GM12874 (cell line): ENCODE data around the gene ZGPAT.

Experiments
- TF ChIP-seq, protein P1 (sequence below): IDR thresholded peaks from 2 replicates; pipeline ENCODE4 v1.5.1; 2011; ENCODE audit warnings: low read depth, mild to moderate bottlenecking, control low read depth, low read length, moderate library complexity; ENCODE audit not compliant: insufficient read depth

The ZGPAT gene

GRCh38 chr20:63765082-63765873 lies 57.4 kb downstream of the ZGPAT start:
- TF ChIP-seq, protein P1, sequence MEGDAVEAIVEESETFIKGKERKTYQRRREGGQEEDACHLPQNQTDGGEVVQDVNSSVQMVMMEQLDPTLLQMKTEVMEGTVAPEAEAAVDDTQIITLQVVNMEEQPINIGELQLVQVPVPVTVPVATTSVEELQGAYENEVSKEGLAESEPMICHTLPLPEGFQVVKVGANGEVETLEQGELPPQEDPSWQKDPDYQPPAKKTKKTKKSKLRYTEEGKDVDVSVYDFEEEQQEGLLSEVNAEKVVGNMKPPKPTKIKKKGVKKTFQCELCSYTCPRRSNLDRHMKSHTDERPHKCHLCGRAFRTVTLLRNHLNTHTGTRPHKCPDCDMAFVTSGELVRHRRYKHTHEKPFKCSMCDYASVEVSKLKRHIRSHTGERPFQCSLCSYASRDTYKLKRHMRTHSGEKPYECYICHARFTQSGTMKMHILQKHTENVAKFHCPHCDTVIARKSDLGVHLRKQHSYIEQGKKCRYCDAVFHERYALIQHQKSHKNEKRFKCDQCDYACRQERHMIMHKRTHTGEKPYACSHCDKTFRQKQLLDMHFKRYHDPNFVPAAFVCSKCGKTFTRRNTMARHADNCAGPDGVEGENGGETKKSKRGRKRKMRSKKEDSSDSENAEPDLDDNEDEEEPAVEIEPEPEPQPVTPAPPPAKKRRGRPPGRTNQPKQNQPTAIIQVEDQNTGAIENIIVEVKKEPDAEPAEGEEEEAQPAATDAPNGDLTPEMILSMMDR: no peak

GRCh38 chr20:63765902-63766301 lies 58.1 kb downstream of the ZGPAT start:
- TF ChIP-seq, protein P1: no peak

DNA sequence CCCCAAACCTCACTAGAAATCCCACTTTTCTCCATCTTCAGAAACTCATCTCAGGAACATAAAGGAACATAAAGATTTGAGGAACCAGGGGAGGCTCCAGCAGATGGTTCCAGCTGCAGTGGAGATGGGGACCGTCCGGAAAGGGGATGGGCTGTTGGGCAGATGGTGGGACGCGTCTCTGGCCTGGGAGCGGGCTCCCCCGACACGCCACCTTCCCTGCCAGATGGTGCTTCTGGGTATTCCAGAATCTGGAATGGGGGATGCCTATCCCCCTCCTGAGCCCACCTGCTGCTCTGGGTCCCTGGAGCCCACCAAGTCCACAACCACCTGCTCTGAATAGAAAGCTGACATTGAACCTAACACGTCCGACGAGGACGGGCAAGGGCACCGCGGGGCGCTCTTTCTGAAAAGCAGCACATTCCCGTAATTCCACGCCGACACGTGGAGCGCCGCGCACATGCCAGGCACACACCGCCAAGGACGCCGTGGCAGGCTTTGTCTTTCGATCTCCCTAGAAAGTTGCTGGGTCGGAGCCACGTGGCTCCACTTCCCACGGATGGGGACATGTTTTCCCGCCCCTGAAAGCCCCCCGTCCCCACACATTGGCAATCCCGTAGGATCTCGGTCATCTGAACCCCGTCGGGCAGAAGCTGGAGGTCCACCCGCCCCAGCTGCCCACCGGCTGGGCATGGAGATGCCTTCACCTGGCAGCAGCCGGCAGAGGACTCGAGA lies 59.0 kb downstream of the ZGPAT start:
- TF ChIP-seq, protein P1: no peak

GRCh38 chr20:63767456-63767855 lies 59.6 kb downstream of the ZGPAT start:
- TF ChIP-seq, protein P1: no peak

DNA sequence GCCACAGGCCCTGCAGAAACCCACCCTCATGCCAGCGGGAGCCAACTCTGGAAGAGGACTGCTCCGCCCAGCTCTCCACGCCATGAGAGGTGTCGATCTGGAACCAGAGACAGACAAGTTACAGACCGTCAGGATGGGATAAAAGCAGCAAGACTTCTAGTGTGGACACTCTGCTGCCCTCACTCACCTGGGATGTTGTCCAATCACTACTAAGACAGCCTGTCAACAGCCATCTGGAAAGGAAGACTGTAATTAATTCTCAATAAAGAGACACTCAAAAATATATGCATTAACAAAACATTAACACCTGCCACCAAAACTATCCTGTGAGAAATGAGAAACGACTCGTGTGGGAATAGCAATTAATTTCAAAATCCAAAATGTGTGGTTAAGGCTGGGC lies 60.0 kb downstream of the ZGPAT start:
- TF ChIP-seq, protein P1: no peak

DNA sequence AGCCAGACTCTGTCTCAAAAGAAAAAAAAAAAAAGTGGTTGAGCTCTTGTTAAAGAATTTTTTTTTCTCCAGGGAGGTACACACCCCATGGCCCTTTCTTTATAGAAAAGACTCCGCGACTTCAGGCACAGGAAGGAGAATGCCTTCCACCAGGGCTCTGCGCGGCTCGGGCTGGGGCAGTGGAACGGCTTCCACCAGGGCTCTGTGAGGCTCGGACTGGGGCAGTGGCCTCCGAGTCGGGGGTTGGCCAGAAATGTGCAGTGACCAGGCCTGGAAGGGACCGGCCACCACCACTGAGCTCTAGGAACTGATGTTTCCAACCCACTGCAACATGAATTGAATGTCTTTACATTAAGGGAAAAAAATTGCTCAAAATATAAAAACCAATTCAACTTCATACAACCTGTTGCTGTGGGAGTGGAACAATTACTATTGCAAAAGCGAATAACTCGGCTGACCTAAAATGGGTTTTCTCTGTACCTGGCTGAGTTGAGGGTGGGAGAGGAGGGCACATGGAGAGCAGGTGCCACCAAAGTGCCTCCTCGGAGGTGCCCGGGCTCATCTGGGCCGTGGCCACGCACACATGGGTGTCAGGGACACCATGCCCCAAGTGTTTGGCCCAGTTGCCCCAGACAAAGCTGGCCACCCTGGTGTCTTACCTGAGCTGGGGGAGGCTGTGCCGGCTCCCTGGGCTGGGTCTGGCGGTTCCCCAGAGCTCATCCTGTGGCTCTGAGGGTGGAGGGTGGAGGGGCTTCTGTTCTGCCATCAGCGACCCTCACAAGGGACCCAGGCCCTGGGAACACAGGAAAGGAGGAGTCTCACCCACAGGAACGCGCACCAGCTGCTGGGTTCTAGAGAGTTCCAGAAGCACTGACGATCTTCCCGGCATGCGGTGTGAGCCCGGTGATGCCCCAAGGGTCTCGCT lies 61.0 kb downstream of the ZGPAT start:
- TF ChIP-seq, protein P1: no peak
